Stimulated activated CD8-positive, alpha-beta memory T cell treated with anti-CD3 and anti-CD28 coated beads, Interleukin-2, amount 100 ng/mL, for 48 hours (primary cell): ENCODE results near the gene ARAP1.
A peak's percentile ranks its signal among the peaks of the same experiment; 100 is the strongest.

Experiments used
- DNase-seq, 2 donors: peaks; one replicate each; pipeline ENCODE4 v3.0.0-alpha.2; 2020; ENCODE audit warnings: low read depth in 2 of 2

Gene ARAP1

DNA sequence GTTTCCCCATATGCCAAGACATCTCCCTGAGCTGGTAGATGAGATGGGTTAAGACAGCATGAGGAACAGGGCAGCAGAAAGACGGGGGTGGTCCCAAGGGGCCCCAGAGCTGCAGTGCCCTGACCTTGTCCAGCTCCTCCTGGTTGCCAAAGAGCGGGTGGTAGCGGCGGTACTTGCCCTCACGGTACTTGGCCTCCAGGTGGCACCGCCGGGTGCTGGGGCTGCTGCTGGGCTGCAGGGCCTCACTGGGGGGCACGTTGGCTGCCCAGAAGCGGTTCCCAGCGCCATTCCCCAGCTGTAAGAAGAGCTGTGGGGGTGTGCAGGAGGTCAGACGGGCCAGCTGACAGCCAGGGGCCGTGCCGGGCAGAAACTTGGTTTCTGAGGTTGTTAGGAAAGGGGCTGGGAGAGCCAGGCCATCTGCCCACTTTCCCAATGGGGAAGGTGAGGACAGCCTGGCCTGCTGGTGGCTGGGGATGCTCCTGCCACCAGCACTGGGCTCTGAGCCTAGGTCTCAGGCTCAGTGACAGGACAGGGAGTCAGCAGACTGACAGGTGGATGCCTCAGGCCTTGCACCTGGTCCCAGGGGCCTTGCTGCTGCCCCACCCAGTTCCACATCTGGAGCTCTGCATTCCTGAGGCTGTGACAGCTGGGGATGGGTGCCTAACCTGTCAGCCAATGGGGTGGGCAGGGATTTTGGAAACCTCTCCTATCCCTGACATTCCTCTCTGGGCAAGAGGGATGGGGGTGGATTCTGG lies 48.0 kb downstream of the ARAP1 start:
- no peak for DNase-seq

DNA sequence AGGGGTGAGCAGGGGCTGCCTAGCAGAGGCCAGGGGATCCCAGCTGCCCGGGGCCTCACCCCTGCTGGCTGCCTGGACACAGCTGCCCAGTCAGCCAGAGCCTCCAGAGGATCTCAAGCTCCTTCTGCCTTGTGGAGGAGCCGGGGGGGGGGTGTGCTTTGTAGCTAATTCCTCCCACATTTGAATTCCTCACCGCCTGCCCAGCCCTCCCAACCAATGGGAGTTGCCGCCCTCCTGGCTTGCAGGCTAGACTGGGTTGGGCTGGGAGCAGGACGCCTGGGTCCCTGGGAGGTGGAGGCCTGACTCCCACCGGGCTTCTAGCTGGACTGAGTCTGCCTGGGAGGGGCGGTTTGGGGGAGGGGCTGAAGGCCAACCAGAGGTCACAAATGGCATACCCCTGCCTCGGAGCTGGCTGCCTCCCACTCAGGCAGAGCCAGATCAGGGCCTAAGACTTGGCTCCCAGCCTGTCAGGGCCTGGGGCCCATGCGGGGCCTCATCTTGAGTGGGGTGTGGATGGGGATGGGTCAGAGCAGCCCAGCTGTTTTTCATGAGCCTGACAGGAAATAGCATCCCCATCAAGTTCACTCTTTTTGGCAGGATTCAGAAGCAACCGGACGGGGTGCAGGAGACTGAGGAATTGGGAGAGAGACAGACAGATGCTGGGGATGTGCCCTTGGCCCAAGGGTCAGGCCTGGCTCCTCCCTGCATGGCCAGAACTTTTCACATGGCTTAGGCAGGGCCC lies 48.8 kb downstream of the ARAP1 start:
- DNase-seq, result no peak

DNA sequence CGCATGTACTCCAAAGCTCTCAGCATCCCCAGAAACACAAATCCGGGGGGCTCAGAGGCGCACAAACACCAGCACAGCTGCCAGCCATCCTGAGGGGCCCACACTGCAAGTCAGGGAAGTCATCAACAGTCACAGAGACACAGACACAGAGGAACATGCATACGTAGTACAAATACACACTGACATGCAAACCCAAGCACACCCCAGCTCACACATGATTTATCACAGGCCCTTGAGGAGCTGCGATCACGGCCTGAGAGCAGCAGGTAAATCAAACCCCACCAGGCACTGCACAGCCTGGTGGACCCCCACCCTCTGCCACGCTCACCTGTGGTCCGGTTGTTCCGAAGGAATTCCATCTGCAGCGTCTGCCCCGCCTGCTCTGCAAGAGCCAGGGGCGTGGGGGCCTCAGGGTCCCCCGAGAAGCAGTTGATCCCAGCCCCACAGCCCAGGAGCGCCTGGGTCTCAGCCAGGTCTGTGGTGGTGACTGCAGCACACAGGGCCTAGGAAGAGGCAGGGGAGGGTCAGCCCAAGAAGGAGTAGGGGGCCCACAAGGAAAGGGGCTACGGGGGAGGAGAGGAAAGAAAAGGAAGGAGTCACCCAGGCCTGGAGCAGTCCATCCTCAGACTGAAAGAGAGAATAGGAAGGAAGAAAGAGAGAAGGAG lies 49.5 kb downstream of the ARAP1 start:
- DNase-seq, result no peak

DNA sequence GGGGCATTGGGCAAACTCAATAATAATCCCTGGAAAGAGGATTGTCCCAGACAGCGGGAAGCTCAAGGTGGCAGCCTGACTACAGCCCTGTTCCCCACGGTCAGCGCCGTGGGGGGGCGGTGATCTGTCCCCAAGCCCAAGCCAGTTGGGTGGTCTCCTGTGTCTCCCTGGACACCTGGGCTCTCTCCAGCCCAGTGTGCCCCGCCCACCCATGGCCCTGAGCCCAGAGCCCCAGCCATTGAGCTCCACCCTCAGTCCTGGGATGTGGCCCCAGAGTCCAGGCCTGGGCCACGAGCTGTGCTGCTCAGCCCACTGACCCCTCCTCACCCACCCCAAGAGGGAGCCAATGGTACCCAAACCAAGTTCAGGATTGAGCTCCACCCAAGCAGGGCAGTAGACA lies 50.1 kb downstream of the ARAP1 start:
- no peak for DNase-seq

DNA sequence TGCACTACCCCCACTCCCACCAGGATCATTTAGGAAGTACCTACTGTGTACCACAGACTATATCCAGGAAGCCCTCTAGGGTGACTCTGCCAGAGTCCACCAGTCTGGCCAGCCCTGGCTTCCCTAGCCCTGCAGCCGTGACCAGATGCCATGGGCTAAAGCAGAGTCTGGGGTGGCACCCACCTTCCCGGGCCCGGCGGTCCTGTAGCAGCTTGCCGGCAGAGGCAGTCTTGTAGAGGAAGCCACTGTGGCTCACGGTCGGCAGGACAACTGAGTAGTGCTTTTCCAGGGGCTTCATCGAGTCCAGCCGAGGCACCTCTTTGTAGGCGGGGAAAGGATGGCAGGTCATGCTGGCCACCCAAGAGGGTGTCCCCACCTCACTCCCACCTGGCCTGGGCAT lies 50.7 kb downstream of the ARAP1 start:
- no peak for DNase-seq

DNA sequence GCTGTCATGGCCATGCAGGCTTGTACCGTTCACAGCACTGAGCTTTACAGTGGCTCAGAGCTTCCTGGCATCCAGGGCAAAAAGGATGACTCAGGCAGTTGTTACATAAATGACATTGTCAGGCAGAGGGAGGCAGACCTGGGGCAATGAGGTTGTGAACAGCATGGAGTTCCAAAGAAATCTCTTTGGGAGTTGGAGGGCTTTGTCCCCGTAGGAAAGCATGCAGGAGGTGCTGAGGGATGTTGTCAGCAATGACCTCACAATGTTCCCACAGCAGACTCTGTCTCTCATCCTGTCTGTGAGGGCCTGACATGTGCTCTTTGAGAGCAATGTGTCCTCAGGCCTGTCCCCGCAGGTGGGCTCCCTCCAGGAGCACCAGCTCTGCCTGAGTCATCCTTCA lies 52.1 kb downstream of the ARAP1 start:
- no peak for DNase-seq

DNA sequence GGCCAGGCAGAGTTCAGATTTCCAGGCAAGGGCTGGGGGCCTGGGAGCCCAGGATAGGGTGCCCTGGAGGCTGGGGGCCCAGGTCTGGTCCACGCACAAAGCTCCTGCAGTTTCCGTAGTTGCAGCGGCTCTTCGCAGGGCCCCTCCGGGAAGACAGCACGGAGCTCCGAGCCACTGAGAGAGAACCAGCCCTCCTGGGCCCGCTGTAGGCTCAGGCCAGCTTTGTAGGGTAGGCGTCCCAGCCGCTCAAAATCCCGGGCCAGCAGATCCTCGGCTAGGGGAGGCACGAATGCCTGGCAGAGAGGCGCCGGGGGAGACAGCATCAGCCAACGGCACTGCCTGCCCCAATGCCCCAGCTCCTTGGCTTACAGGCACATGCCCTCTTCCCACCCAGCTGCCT lies 54.4 kb downstream of the ARAP1 start:
- DNase-seq, result no peak

DNA sequence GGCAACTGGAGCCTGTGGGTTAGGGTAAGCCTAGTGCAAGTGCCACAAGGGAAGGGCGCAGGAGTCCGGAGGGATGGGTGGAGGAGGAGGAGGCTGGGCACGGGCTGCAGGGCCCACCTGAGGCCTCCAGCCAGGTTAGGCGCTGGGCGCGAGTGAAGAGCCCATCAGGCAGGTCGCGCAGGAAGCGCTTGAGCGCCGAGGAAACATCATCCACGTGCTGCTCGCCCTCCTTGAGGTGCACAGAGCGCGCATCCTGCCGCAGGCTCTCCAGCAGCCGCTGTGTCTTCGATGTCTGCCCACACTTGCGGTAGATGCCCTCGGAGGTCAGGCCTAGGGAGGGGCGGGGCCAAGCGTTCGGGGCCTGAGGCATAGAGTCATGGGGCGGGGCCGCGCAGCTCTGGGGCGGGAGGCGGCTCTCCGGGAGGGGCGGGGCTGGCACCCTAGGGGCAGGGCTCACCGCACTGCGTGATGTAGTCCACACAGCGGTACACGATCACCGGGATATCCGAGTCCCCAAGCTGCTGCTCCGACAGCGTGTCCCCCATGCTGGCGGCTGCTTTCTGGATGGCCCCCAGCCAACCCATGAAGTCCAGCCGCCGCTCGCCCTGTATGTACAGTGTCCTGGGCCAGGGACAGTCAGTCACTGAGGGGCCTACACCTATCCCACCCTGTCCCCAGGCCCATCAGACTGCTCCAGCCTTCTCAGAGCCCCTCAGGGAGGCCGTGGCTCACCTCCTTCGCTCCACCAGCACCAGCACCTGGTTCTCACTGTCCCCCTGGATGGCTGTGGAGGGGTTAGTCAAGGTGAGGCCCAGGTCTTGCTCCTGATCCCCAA lies 55.1 kb downstream of the ARAP1 start:
- no peak for DNase-seq

DNA sequence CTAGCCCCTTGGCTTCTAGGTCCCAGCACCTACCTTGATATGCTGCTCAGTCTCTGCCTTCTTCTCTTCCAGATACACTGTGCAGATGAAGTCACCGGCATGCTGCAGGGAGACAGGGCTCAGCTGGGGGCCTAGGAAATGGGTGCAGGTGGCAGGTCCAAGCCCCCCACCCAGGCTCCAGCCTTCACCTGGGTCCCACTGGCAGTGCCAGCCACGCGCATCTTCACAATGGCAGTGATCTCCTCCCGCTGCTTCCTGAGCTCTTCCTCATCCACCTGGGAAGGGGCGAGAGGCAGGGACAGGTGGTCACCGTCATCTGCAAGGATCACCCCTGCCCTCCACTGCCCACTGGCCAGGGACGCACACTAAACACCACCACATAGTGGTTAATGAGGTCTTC lies 56.9 kb downstream of the ARAP1 start:
- no peak for DNase-seq

DNA sequence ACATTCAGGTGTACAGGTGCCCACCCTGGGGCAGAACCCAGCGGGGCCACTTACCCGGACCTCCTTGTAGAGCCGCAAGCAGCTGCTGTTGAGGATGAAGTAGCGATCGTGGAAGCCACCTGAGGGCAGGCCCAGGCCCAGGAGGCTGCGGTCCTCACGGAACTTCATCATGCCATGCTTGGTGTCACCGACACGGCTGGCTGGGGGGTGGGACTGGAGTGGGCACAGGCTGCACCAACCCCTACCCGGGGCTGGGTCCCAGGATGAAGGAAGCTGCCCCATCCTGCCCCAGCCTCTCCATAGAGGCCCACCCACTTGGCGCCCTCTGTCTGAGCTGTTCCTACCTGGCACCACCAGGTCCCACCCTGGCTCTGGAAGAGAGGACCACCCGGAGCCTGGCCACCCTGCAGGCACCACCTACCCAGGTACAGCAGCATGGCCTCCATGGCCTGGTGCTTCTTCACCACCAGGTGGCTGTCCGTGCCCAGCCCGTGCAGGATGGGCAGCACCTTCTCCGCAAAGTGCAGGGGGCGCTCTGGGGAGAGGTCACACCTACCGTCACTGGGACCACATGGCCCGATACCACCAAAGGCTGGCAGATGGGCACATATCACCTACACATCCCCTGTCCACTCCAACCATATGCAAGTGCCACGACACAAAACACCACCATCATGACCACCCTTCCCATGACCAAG lies 58.8 kb downstream of the ARAP1 start:
- no peak for DNase-seq

DNA sequence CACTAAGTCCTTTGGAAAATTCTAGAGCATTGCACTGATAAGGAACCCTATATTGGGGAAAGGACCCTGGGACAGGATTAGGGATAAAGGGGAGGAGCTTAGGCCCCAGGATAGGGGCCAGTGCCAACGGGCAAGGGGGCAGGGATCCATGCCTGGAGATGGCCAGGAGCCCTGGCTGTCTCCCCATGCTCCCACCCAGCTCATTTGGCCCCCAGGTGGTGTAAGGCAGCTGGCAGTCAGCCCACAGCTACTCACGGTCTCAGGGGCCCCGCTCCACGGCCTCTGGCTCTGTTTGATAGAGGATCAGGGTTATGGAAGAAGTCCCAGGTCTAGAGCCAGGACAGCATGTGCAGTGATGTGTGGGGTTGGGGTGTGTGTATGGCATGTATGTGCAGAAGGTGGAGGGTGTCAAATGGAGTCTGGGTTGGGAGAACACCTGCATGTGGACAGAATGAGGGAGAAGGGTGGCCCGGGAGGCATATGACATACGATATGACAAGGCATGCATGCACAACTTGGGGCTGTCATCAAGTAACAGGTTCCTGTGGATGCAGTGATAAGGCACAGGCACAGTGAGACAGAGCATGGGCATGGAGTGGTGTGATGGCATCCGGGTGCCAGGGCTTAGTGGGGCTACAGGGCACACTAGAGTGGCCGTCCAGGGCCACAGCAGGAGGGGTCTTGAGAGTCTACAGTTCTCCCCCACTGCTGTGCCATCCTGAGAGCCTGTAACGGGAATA lies 59.5 kb downstream of the ARAP1 start:
- DNase-seq, result no peak

DNA sequence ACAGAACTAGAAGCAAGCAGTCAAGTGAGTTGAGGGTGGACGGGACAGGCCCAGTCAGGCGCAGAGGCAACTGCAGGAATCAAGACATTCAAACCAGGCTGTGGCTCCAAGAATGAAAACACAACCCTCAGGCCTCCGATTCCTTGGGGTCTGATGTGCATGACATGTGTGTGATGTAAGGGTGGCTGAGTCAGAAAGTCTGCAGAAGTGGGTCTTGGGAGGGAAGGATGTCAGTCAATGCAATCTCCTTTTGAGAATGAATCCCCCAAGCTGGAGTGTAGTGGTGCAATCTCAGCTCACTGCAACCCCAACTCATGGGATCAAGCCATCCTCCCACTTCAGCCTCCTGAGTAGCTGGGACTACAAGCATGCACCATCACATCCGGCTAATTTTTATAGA lies 62.0 kb downstream of the ARAP1 start:
- DNase-seq, result no peak

DNA sequence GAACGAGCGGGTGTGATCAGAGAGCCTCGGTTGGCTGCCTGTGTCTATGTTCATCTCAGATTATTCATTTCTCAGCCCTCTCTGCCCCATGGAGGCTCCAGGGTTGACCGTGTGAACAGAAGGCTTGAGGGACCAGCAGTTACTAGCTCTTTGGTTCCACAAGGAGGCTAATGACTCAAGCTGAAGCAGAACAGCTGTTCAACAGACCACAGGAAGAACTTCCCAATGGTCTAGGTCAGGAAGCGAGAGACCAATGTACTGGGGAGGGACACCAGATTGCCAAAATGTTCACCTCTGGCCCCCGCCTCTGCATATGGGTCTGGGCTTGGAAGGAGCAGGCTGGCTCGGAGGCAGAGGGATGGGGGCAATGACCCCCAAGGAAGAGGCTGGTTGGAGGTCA lies 63.3 kb downstream of the ARAP1 start:
- DNase-seq, result no peak

DNA sequence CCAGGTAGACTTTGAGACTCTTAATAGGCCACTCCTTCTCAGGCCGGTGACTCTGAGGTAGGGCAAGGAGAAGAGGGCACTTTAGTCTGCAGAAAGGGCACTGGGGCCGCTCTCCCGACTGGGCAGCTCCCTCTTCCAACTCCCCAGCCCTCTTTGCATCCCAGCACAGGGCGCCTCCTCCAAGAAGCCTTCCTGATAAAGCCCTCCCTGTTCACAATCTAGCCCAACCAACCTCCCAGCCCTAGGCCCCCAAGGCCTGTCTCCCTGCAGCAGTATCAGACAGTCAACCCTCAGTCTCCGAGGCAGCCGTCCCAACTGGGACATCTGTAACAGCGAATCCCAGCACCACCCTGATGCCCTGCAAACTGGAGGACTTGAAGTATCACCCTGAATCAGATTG lies 63.7 kb downstream of the ARAP1 start:
- DNase-seq, result no peak

DNA sequence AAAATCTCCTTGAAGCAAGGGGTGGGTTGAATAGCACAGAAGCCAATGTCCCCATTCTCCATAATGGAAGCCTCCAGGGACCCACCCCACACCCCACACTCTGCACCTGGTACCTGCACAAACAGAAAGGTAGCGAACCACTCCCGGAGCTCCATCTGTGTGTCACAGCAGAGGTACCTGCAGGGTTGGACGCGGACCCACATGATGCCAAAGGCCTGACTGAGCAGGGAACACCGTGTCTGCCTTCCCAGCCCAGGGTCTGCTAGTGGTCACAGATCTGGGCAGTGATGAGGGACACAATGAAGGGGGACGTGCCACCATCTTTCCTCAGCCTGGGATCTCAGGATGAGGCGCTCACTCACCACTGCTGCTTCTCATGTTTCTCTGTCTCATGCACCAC lies 64.9 kb downstream of the ARAP1 start:
- DNase-seq, result no peak

DNA sequence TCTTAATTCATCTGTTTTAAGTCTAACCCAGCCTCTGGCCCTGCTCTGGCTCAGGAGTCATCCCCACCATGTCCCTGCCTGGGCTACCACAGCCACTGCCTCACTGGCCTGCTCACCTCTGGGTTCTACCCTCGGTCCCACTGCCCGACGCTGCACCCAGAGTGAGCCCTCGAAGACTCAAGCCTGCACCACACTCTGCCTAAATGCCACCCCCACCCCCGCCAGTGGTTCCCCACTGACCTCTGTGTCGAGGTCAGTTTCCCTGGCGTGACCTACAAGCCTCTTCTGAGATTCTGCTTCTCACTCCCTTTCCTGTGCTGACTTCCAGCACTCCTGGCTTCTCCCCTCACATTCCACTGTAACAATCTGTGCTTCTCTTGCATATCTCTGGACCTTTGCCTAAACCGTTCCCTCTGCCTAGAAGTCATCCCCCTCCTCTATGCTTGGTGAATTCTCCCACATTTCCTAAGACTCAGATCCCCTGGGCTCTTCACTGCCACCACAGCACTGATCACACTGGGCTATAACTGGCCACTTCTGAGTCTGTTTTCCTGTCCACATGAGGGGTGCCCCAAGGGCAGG lies 65.5 kb downstream of the ARAP1 start:
- no peak for DNase-seq

DNA sequence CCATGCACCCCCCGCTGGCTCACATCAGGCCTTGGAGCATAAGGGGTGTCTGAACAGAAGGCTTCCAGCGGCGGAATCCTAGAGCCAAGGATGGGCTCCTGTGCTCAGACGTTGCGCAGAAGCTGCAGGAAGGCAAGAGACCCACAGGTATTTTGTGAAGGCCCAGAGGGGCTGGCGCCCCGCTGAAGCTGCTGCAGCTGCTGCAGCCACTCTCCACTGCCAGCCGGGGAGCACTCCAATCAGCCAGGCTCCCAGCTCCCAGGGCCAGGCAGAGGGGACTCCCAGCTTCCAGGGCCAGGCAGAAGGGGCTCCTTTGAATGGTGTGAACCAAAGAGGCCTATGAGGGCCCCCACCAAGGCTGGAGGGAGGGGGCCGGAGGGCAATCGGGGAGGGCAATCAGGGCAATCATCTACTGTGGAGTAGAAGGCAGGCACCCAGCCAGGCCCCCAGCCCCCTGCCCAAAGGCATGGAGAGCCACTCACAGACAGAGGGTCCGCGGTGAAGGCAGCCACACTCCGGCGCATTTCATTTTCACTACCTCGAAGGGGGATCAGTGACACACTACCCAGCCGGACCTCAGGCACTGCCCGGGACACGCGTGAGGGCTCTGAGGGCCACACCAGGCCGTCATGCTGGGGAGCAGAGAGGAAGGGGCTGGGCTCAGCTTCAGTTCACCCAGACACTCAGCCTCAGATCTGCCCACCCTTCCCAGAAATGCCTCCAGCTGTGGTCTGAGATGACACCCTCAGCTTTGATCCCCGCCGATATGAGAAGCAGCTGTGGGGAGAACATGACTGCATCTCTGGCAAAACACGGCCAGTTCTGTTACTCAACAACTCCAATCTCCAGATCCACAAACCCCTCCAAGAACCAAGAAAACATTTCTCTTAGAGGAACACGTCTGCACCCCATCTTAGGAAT lies 66.4 kb downstream of the ARAP1 start:
- DNase-seq, result peak; percentile 33 to 65

DNA sequence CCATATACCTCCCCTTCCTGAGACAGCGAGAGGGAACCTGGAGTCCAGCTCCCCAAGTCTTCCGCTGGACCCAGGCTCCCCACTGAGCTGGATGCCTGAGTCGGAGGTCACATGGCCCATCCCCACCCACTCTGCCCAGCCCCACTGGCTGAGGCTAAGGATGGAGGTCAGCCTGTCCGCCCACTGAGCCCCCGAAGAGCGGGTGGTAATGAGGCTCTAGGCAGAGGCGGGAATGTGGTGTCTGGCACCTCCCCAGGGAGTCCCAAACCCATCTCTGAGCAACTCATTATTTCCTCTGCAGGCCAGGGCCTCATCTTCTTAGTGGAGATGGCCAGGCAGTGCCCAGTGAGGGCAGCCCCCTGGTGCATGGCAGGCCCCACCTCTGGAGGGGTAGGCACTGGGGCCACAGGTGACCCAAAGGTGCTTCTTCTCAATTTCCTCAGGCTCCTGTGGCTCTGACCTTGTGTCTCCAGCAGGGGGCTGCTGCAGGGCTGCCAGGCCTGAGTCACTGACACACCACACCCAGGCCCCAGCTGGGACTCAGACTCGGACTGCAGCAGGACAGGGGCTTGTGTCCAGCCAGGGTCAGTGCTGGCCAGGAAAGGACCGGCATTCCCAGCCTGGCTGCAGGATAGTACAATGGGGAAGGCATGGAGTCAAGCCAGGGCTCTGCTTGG lies 67.8 kb downstream of the ARAP1 start:
- peak; percentile 35 to 41 for DNase-seq

DNA sequence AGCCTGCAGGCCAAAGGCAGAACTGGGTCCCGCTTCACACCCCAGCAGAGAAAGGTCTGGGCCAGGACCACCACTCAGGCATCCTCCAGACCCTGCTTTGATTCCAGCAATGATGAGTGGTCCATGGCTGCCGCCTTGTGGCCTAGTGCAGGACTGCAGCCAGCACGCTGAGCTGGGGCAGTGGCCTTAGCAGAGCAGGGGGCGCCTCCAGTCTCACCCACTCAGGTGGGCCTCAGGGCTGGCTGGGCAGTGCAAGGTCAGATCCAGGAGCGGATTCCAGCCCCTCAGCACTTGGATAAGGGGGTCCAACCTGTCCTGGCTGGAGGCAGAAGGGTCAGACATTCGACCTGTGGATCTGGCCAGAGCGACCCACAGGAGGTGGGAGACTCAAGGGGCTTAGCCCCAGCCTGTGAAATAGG lies 68.4 kb downstream of the ARAP1 start:
- peak; percentile 57 to 68 for DNase-seq
